Measurements from ENCODE around the gene MGME1. TPM values are rescaled to one million over a fixed set of nuclear protein-coding genes. Genes with fewer than 3 reads are reported as not detected.
A peak's percentile ranks its signal among the peaks of the same experiment; 100 is the strongest.

Gene MGME1
- total RNA-seq, 1 donor from 2014 or later: 14.2 TPM

DNA sequence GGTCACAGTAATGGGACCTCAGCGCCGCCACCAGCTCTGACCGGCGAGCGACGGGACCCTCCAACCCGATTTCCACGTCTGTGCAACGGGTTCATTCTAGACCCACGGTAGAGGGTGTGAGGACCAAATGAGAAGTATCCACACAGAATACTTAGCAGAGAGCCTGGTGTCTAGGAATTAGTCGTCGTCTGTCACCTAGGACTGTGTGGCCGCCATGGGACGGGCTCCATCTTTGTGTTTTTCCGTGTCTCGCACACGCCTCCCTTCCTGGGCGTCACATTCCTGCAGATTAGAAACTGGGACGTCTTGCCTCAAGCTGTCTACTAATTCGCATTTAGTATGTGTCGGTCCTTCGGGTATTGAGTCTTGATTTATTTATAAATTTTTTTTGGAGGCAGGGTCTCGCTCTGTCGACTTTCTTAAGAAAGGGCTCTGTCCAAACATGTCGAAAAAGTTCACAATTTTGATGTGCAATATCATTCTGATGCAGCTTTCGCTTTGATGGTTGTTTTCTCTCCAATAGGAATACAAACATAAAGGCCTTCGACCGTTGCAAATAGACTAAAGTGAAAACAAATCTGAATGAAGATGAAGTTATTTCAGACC is 563 bp downstream of the MGME1 start:
- peak overlapping the region; percentile 83 for H2AFZ ChIP-seq (ENCODE audit: low read depth, low read length)
- Mint-ChIP-seq H3K27ac (ENCODE audit: unreplicated experiment) (peak overlapping the region; percentile 97), H3K36me3 (ENCODE audit: low read depth, unreplicated experiment) (peaks cover 2% of the 10 kb centered on the region), H3K4me1 (ENCODE audit: low read depth, unreplicated experiment) (peaks cover 16% of the 10 kb centered on the region), H3K9me3 (ENCODE audit: unreplicated experiment) (no peaks in the 10 kb centered on the region), H3K4me3 (ENCODE audit: unreplicated experiment) (peak overlapping the region; percentile 94), H3K27me3 (ENCODE audit: low read depth, unreplicated experiment) (no peaks in the 10 kb centered on the region)
- H4K20me1 ChIP-seq (ENCODE audit: insufficient read depth, low read length): peaks cover 39% of the 10 kb centered on the region
- DNase-seq (ENCODE audit: low read depth): no peak
- H3K79me2 ChIP-seq (ENCODE audit: insufficient read depth, low read length): peaks cover 94% of the 10 kb centered on the region
- H3K36me3 ChIP-seq (ENCODE audit: insufficient read depth, low read length): no peaks in the 10 kb centered on the region
- no peak for TF ChIP-seq EZH2 (IDR thresholded peaks at IDR 0.05; ENCODE audit: insufficient read depth, low read length)
- TF ChIP-seq, protein P1, sequence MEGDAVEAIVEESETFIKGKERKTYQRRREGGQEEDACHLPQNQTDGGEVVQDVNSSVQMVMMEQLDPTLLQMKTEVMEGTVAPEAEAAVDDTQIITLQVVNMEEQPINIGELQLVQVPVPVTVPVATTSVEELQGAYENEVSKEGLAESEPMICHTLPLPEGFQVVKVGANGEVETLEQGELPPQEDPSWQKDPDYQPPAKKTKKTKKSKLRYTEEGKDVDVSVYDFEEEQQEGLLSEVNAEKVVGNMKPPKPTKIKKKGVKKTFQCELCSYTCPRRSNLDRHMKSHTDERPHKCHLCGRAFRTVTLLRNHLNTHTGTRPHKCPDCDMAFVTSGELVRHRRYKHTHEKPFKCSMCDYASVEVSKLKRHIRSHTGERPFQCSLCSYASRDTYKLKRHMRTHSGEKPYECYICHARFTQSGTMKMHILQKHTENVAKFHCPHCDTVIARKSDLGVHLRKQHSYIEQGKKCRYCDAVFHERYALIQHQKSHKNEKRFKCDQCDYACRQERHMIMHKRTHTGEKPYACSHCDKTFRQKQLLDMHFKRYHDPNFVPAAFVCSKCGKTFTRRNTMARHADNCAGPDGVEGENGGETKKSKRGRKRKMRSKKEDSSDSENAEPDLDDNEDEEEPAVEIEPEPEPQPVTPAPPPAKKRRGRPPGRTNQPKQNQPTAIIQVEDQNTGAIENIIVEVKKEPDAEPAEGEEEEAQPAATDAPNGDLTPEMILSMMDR (IDR thresholded peaks at IDR 0.05; ENCODE audit: insufficient read depth, low read depth, low read length): no peak
- peak overlapping the region; percentile 98 for H3K9ac ChIP-seq (ENCODE audit: low read length)
- H3K4me2 ChIP-seq (ENCODE audit: low read length): peak overlapping the region; percentile 95
- H3K9me3 ChIP-seq (ENCODE audit: insufficient read depth, low read depth, low read length): no peaks in the 10 kb centered on the region
- no peak for FAIRE-seq
- peaks cover 37% of the 10 kb centered on the region for H3K4me1 ChIP-seq (ENCODE audit: insufficient read depth, low read length)
- H3K4me3 ChIP-seq (ENCODE audit: insufficient read depth, low read depth, low read length): peak overlapping the region; percentile 90
- peak overlapping the region; percentile 99 for H3K27ac ChIP-seq (ENCODE audit: low read depth, low read length)
- H3K27me3 ChIP-seq (ENCODE audit: insufficient read depth, low read length): no peaks in the 10 kb centered on the region

DNA sequence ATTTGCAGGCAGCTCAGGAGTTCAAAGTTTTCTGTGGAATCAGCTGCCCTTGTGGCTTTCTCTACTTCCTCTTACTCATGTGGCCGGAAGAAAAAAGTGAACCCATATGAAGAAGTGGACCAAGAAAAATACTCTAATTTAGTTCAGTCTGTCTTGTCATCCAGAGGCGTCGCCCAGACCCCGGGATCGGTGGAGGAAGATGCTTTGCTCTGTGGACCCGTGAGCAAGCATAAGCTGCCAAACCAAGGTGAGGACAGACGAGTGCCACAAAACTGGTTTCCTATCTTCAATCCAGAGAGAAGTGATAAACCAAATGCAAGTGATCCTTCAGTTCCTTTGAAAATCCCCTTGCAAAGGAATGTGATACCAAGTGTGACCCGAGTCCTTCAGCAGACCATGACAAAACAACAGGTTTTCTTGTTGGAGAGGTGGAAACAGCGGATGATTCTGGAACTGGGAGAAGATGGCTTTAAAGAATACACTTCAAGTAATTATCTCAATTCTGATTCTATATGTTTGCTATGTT is 1.1 kb downstream of the MGME1 start:
- Mint-ChIP-seq H3K4me1 (ENCODE audit: low read depth, unreplicated experiment) (peaks cover 11% of the 10 kb centered on the region), H3K27ac (ENCODE audit: unreplicated experiment) (peak overlapping the region; percentile 97), H3K27me3 (ENCODE audit: low read depth, unreplicated experiment) (no peaks in the 10 kb centered on the region), H3K36me3 (ENCODE audit: low read depth, unreplicated experiment) (peaks cover 2% of the 10 kb centered on the region), H3K4me3 (ENCODE audit: unreplicated experiment) (peak overlapping the region; percentile 94), H3K9me3 (ENCODE audit: unreplicated experiment) (no peaks in the 10 kb centered on the region)
- peak overlapping the region; percentile 90 for H3K4me3 ChIP-seq (ENCODE audit: insufficient read depth, low read depth, low read length)
- H3K9ac ChIP-seq (ENCODE audit: low read length): peak overlapping the region; percentile 98
- TF ChIP-seq, protein P1 (IDR thresholded peaks at IDR 0.05; ENCODE audit: insufficient read depth, low read depth, low read length): no peak
- TF ChIP-seq EZH2 (IDR thresholded peaks at IDR 0.05; ENCODE audit: insufficient read depth, low read length): no peak
- H2AFZ ChIP-seq (ENCODE audit: low read depth, low read length): peak overlapping the region; percentile 83
- H4K20me1 ChIP-seq (ENCODE audit: insufficient read depth, low read length): peaks cover 34% of the 10 kb centered on the region
- FAIRE-seq (no peak), DNase-seq (ENCODE audit: low read depth) (no peak)
- peaks cover 31% of the 10 kb centered on the region for H3K4me1 ChIP-seq (ENCODE audit: insufficient read depth, low read length)
- H3K79me2 ChIP-seq (ENCODE audit: insufficient read depth, low read length): peaks cover 94% of the 10 kb centered on the region
- H3K36me3 ChIP-seq (ENCODE audit: insufficient read depth, low read length): no peaks in the 10 kb centered on the region
- H3K4me2 ChIP-seq (ENCODE audit: low read length): peak overlapping the region; percentile 95
- H3K27me3 ChIP-seq (ENCODE audit: insufficient read depth, low read length): no peaks in the 10 kb centered on the region
- H3K27ac ChIP-seq (ENCODE audit: low read depth, low read length): peak overlapping the region; percentile 99
- no peaks in the 10 kb centered on the region for H3K9me3 ChIP-seq (ENCODE audit: insufficient read depth, low read depth, low read length)
